K562 (cell line): ENCODE results near the gene MEF2C. TPM values are rescaled to one million over a fixed set of nuclear protein-coding genes. Genes with fewer than 3 reads are reported as not detected.

Source experiments
- CBFA2T2 ChIP-seq: fragments of 450-650 bp; conservative IDR thresholded peaks from 2 replicates; pipeline ENCODE4 v1.6.1; 2017; ENCODE audit warnings: mild to moderate bottlenecking
- CCAR2 ChIP-seq: fragments of 200-400 bp; formaldehyde crosslinking; IDR thresholded peaks from 2 replicates; pipeline ENCODE4 v1.6.1; 2017; ENCODE audit warnings: mild to moderate bottlenecking, low read depth, low read length
- CUX1 ChIP-seq: fragments of 200-800 bp; sonication (Bioruptor generic); IDR thresholded peaks from 2 replicates; pipeline ENCODE4 v1.6.1; 2016; ENCODE audit warnings: missing genetic modification characterization, missing compliant biosample characterization
- LEF1 ChIP-seq: fragments of 450-650 bp; IDR thresholded peaks from 2 replicates; pipeline ENCODE4 v1.6.1; 2016; ENCODE audit warnings: mild to moderate bottlenecking
- NR2C2 ChIP-seq, 2 experiments: fragments of 200-800 bp in 1 of 2; sonication (Bioruptor generic) in 1 of 2; sonication (generic) in 1 of 2; formaldehyde crosslinking in 1 of 2; IDR thresholded peaks; 2 replicates each; pipeline versions ENCODE4 v1.6.1 to v1.8.0; 2016 to 2022; ENCODE audit warnings: mild to moderate bottlenecking in 1 of 2, missing compliant biosample characterization in 1 of 2, missing genetic modification characterization in 1 of 2, missing genetic modification reagents in 1 of 2
- TRIM28 ChIP-seq: fragments of 450-650 bp; IDR thresholded peaks from 2 replicates; pipeline ENCODE4 v1.6.1; 2017
- ZNF740 ChIP-seq, 3 experiments: fragments of 200-800 bp in 1 of 3; sonication (Bioruptor generic) in 1 of 3; sonication (generic) in 1 of 3; formaldehyde crosslinking in 1 of 3; IDR thresholded peaks; 2 replicates each; pipeline versions ENCODE4 v1.6.1 to v1.8.0; 2016 to 2022; ENCODE audit warnings: mild to moderate bottlenecking in 2 of 3, missing compliant biosample characterization in 2 of 3, missing genetic modification characterization in 2 of 3, missing genetic modification reagents in 1 of 3
- polyA plus RNA-seq, 8 experiments: library from polyadenylated mRNA; depleted of rRNA in 4 of 8; stranded (reverse) in 5 of 8; unstranded in 3 of 8; fragments of >200 nt; fragmentation: Nextera tagmentation in 2 of 8; fragmentation: Illumina TruSeq in 1 of 8; extraction: Ambion mirVana in 2 of 8; extraction: Trizol in 1 of 8; gene quantifications; 2 replicates each; pipeline versions ENCODE4 v1.2.1 to v1.2.3, GENCODE V29; 2011 to 2014; ENCODE audit warnings: inconsistent platforms in 1 of 8, missing spikeins in 1 of 8
- total RNA-seq, 7 experiments: library from RNA; depleted of rRNA in 6 of 7; stranded (reverse); fragments of >200 nt in 6 of 7; fragmentation: Illumina TruSeq in 2 of 7; extraction: Trizol in 2 of 7; gene quantifications; 2 replicates each; pipeline versions ENCODE4 v1.2.1 to v1.2.3, GENCODE V29; 2011 to 2021; ENCODE audit warnings: low replicate concordance in 1 of 7
- TF ChIP-seq, protein P1 (sequence below): fragments of 250-450 bp; sonication (Bioruptor Pico); IDR thresholded peaks from 2 replicates; pipeline ENCODE4 v1.4.0; 2020
- TF ChIP-seq, protein P2 (sequence below): fragments of 450-650 bp; formaldehyde crosslinking; IDR thresholded peaks from 2 replicates; pipeline ENCODE4 v1.4.0; 2022; ENCODE audit warnings: mild to moderate bottlenecking, moderate library complexity

Gene MEF2C
- total and polyA plus RNA-seq, 9 of the 15 experiments (the other 6 are each of a cell fraction or from before 2014, with no cell fraction given), result 25.1 to 67.8 (median 58.3) TPM

DNA sequence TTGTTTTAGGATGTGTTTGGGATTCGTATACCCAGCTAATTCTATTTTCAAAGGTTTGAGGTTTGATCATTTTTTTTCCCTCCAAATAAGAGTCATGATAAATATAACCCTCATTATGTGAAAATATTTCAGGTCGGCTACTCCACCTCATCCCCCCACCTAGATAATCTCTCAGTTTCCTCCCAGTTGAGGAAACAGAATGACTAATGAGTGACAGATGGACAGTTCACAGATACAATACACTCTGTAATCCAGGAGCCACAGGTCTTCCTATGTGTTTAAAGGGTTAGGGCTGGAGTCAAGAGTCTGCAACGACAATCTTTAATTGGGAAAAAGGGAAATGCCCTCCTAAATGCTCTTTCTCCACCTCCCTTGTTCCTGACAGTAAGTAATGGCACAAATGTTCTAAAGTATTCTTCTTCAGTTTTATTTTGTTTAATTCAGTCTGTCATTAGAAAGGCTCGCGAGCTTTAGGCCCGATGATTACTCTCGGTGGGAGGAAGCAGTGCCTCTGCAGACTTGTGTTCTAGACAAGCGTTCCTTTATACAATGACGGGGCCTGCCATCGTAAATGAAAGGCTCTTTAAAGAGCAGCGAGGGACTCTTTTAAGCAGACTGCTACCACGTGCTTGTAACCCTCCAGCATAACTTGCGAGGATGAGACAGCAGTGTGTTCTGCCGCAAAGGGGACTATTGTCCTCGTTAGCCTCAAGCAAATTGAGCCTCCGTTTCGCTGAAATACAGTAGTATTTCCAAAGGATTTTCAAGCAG, 69.0 kb downstream of the MEF2C start (continued):
- TF ChIP-seq CUX1 (CRISPR knock-in tag) (0 out of 2 replicates have a peak, but pooled peaks have one; percentile 37), LEF1 (peak; percentile 29; the same call in 1 of the 2 replicates), TRIM28 (no peak), ZNF740 (CRISPR knock-in tag; IDR thresholded peaks at IDR 0.05) (no peak), ZNF740 (tag; IDR thresholded peaks at IDR 0.05) (no peak), NR2C2 (CRISPR knock-in tag; IDR thresholded peaks at IDR 0.05) (no peak), NR2C2 (tag; IDR thresholded peaks at IDR 0.05) (0 out of 2 replicates have a peak, but pooled peaks have one; percentile 12), CBFA2T2 (peak; percentile 27; the same call in 1 of the 2 replicates), CCAR2 (no peak)
- TF ChIP-seq, protein P1, sequence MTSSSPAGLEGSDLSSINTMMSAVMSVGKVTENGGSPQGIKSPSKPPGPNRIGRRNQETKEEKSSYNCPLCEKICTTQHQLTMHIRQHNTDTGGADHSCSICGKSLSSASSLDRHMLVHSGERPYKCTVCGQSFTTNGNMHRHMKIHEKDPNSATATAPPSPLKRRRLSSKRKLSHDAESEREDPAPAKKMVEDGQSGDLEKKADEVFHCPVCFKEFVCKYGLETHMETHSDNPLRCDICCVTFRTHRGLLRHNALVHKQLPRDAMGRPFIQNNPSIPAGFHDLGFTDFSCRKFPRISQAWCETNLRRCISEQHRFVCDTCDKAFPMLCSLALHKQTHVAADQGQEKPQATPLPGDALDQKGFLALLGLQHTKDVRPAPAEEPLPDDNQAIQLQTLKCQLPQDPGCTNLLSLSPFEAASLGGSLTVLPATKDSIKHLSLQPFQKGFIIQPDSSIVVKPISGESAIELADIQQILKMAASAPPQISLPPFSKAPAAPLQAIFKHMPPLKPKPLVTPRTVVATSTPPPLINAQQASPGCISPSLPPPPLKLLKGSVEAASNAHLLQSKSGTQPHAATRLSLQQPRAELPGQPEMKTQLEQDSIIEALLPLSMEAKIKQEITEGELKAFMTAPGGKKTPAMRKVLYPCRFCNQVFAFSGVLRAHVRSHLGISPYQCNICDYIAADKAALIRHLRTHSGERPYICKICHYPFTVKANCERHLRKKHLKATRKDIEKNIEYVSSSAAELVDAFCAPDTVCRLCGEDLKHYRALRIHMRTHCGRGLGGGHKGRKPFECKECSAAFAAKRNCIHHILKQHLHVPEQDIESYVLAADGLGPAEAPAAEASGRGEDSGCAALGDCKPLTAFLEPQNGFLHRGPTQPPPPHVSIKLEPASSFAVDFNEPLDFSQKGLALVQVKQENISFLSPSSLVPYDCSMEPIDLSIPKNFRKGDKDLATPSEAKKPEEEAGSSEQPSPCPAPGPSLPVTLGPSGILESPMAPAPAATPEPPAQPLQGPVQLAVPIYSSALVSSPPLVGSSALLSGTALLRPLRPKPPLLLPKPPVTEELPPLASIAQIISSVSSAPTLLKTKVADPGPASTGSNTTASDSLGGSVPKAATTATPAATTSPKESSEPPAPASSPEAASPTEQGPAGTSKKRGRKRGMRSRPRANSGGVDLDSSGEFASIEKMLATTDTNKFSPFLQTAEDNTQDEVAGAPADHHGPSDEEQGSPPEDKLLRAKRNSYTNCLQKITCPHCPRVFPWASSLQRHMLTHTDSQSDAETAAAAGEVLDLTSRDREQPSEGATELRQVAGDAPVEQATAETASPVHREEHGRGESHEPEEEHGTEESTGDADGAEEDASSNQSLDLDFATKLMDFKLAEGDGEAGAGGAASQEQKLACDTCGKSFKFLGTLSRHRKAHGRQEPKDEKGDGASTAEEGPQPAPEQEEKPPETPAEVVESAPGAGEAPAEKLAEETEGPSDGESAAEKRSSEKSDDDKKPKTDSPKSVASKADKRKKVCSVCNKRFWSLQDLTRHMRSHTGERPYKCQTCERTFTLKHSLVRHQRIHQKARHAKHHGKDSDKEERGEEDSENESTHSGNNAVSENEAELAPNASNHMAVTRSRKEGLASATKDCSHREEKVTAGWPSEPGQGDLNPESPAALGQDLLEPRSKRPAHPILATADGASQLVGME (CRISPR knock-in tag), result no peak
- TF ChIP-seq, protein P2, sequence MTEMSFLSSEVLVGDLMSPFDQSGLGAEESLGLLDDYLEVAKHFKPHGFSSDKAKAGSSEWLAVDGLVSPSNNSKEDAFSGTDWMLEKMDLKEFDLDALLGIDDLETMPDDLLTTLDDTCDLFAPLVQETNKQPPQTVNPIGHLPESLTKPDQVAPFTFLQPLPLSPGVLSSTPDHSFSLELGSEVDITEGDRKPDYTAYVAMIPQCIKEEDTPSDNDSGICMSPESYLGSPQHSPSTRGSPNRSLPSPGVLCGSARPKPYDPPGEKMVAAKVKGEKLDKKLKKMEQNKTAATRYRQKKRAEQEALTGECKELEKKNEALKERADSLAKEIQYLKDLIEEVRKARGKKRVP (CRISPR knock-in tag), result no peak
